ENCODE results near the gene ITGA3.

Gene ITGA3

DNA sequence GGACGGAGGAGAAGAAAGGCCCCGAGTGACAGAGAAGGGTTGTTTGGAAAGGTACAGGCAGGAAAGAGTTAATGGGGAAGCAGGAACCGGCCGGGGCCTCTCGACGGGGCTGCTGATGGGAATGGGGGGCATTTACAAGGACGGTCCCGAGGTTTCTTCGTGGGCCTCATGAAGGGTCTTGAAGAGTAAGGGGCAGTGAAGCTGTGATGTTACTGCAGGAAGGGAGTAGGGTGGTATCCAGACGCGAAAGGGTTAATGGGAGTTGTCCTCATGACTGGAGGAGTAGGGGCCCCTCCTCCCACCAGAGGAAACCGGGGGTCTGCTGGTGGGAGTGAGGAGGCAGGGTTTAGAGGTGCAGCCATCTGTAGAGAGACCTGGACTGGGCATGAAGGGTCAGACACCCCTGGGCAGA lies 39.7 kb downstream of the ITGA3 start:
- DNase-seq: peak; percentile 35

GRCh38 chr17:50096092-50096491 lies 40.2 kb downstream of the ITGA3 start:
- no peak for DNase-seq

- DNase-seq: no peak
These were observed 40.8 kb downstream of the ITGA3 start for GRCh38 chr17:50096758-50097157.

DNA sequence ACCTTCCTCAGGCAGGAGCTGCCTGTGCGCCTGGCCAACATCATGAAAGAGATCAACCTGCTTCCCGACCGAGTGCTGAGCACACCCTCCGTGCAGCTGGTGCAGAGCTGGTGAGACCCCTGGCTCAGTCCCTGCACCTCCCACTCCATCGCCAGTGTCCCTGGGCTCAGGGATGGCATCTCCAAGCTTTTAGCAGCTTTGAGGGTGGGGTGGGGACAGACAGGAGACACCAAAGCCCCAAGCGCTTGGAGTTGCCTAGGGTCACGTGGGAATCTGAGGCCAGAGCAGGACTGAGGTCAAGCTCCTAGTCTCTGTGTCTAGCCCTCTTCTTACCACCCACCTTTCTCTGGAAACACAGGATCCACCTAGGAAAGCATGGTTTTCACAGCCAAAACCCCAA lies 41.5 kb downstream of the ITGA3 start:
- no peak for DNase-seq

DNA sequence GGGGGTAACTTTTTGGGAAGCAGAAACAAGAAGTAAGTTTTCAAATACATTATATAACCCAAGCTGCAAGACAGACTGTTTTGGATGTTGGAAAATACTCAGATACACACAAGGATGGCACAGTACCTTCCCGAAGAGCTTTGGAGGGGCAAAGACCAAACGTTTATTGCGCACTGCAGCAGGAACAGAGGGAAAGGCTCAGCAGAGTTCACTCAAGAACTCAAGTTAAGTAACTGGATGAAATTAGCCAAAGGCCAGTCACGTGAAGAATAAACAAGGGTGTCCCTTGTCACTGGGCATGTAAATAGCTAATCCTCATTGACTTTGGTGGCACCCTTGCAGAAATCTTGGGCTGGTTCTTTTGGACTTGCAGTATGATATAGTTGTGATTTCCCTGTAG lies 42.0 kb downstream of the ITGA3 start:
- no peak for DNase-seq

- DNase-seq: no peak
These were observed 42.7 kb downstream of the ITGA3 start for GRCh38 chr17:50098583-50098982.

DNA sequence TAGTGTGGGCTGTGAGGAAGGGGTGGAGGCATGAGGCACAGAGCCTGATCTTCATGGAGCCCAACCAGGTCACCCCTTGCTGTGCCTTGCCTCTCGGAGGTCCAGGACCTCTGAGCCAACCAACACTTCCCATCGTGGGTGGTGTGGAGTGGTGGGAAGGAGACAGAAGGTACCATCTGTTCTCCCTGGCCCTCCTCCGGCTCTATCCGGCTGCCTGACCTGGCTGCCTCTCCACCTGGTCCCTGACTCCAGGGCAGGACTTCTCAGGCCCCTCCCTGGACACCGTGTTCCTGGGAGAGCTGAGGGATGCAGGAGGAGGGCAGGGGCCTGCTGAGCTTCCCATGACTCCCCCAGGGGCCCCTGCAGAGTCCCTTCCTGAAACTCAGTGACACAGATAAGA lies 43.1 kb downstream of the ITGA3 start:
- DNase-seq: no peak

GRCh38 chr17:50100480-50100883 lies 44.6 kb downstream of the ITGA3 start:
- DNase-seq: no peak

- DNase-seq: no peak
These were observed 45.0 kb downstream of the ITGA3 start for GRCh38 chr17:50100921-50101345.

- DNase-seq: no peak
These were observed 45.6 kb downstream of the ITGA3 start for GRCh38 chr17:50101346-50102163.

DNA sequence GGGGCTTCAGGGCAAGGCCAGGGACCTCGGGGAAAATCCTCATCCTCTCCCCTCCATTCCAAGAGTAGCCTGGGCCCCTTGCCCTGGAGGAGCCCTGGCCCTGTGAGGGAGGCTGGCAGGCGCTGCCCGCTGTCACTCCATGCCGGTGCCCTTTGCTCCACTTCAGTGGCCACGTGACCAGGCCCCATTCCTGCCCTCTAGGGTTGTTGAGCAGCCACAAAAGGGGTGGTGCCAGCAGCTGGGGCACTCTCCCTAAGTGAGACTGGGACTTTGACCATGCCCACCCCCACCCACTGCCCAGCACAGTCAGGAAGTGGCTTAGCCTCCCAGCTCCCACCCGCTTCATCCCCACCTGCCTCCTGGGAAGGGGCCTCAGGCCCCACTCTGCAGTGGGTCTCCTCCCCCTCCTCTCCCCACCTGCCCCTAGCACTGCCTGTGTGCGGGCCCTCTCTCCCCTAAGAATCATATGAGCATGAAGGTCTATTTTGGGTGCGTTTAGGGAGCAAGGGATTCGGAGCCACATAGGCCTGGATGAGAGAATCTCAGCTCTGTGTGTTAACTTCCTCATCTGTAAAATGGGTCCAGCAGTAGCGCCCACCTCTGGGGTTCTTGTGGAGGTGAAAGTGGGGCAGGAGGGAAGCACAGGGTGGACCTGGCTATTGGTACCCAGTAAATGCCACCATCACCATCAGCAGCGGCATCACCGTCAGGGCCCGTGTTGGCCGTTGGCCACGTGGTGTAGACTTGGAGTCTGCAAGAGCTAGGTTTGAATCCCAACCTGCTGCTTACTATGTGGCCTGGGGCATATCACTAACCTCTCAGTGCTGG lies 46.5 kb downstream of the ITGA3 start:
- no peak for DNase-seq

- no peak for DNase-seq
These were observed 47.3 kb downstream of the ITGA3 start for GRCh38 chr17:50103252-50103651.

DNA sequence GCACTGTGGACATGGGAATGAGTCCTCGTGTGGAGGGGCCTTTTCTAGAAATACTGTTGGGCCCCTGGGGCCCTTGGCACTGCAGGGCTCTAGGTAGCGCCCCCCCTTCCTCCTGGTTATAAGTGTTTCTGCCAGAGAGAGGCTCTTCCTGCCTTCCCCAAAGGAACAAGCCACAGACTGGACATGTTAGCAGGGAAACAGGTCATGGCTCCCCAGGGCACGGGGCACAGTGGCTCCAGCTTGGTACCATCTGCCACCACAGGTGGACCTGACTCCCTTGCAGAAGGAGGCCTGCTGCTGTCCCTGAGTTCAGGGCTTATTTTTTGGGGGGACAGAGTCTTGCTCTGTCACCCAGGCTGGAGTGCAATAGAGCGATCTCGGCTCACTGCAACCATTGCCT lies 48.0 kb downstream of the ITGA3 start:
- no peak for DNase-seq

- DNase-seq: no peak
These were observed 49.9 kb downstream of the ITGA3 start for GRCh38 chr17:50105811-50106210.

- DNase-seq: no peak
These were observed 50.7 kb downstream of the ITGA3 start for GRCh38 chr17:50106393-50107131.

GRCh38 chr17:50107790-50108414 lies 52.0 kb downstream of the ITGA3 start:
- DNase-seq: no peak

DNA sequence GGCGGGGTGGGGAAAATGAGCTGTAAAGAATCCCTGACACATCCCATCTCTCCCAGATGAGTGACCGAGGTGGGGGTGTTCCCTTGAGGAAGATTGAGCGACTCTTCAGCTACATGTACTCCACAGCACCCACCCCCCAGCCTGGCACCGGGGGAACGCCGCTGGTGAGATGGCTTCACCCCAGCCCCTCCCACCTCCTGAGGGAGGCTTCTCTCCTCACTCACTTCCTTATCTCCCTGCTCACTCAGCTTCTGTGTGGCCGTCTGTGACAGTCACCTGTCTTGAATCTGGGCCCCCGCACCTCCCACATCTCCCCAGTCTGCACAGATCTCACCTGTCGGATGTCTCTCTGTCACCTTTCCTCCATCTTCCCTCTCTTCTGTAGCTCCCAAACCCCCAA lies 52.6 kb downstream of the ITGA3 start:
- no peak for DNase-seq

- no peak for DNase-seq
These were observed 53.3 kb downstream of the ITGA3 start for GRCh38 chr17:50109207-50109606.

GRCh38 chr17:50109785-50110184 lies 53.9 kb downstream of the ITGA3 start:
- no peak for DNase-seq

- no peak for DNase-seq
These were observed 54.9 kb downstream of the ITGA3 start for GRCh38 chr17:50110591-50111349.

DNA sequence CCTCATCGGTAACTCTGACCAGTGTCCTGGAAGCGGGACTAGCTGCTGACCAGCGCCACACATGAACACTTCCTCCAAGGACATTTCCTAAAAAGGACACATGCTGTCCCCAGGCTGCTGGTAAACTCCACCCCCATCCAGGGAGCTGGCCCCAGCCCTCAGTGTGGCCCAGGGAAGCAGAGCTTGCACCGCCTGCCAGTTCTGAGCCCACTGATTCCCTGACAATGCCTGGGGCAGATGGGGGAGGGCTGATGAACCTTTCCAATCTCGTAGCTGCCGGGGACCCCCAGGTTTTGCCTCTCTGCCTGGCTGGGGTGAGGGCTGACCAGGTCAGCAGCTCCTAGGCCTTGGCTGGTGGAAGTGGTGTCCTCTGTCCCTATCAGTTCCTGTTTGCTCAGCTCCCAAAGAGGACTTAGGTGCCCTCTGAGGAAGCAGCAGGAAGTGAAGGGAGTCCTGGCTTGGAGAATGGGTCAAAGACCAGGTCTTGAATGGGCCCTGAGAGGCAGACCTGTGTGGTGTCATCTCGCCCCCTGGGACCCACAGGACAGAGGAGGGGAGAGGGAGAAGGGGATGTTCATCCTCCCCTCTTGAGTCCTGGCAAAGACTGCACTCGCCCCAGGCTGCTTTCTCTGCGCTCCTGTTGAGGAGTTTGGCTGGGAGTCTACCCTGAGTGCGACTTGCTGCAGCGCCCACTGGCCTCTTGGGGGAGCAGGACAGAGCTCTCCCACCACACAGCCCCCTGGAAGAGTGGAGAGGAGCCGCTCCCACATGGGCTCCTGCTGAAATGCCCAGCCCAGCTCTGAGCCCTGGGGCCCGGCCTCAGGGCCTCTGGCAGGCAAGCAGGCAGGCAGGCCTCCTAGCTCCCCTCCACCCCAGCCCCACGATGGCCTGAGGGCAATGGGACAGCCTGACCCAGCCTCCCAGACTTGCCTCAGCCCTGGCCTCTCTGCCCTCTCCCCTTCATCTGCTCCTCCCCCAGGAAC lies 56.1 kb downstream of the ITGA3 start:
- DNase-seq: peak; percentile 81
